Measurements from ENCODE around the gene ERC2.

The ERC2 gene

GRCh38 chr3:56321383-56321782 is 146.9 kb downstream of the ERC2 start:
- FAIRE-seq: no peak

GRCh38 chr3:56320883-56321282 is 147.4 kb downstream of the ERC2 start:
- FAIRE-seq (no peak), DNase-seq (ENCODE audit: insufficient read length, low spot score) (no peak)

More at GRCh38 chr3:56321383-56321782, 146.9 kb downstream of the ERC2 start:
- DNase-seq (ENCODE audit: insufficient read length, low spot score): no peak

GRCh38 chr3:56318891-56319290 is 149.4 kb downstream of the ERC2 start:
- DNase-seq (ENCODE audit: insufficient read length, low spot score) (no peak), FAIRE-seq (no peak)

GRCh38 chr3:56316944-56317343 is 151.3 kb downstream of the ERC2 start:
- no peak for DNase-seq (ENCODE audit: insufficient read length, low spot score)
- no peak for FAIRE-seq

- no peak for DNase-seq (ENCODE audit: insufficient read length, low spot score)
- FAIRE-seq: no peak
These were observed 153.4 kb downstream of the ERC2 start for GRCh38 chr3:56314842-56315241.

GRCh38 chr3:56309465-56309864 is 158.8 kb downstream of the ERC2 start:
- no peak for FAIRE-seq
- no peak for DNase-seq (ENCODE audit: insufficient read length, low spot score)

GRCh38 chr3:56308471-56308870 is 159.8 kb downstream of the ERC2 start:
- DNase-seq (ENCODE audit: insufficient read length, low spot score) (no peak), FAIRE-seq (no peak)

- FAIRE-seq: no peak
These were observed 164.2 kb downstream of the ERC2 start for GRCh38 chr3:56304069-56304468.

GRCh38 chr3:56303487-56303886 is 164.8 kb downstream of the ERC2 start:
- no peak for FAIRE-seq

More at GRCh38 chr3:56304069-56304468, 164.2 kb downstream of the ERC2 start:
- DNase-seq (ENCODE audit: insufficient read length, low spot score): no peak

GRCh38 chr3:56302417-56302816 is 165.8 kb downstream of the ERC2 start:
- FAIRE-seq (no peak), DNase-seq (ENCODE audit: insufficient read length, low spot score) (no peak)

More at GRCh38 chr3:56303487-56303886, 164.8 kb downstream of the ERC2 start:
- DNase-seq (ENCODE audit: insufficient read length, low spot score): peak; percentile 26

- FAIRE-seq (no peak), DNase-seq (ENCODE audit: insufficient read length, low spot score) (no peak)
These were observed 170.9 kb downstream of the ERC2 start for GRCh38 chr3:56297281-56297840.

- DNase-seq (ENCODE audit: insufficient read length, low spot score): no peak
- FAIRE-seq: no peak
These were observed 171.9 kb downstream of the ERC2 start for GRCh38 chr3:56296361-56296760.

GRCh38 chr3:56295161-56295560 is 173.1 kb downstream of the ERC2 start:
- FAIRE-seq (no peak), DNase-seq (ENCODE audit: insufficient read length, low spot score) (no peak)

GRCh38 chr3:56294286-56294685 is 174.0 kb downstream of the ERC2 start:
- no peak for FAIRE-seq
- DNase-seq (ENCODE audit: insufficient read length, low spot score): no peak

GRCh38 chr3:56291953-56292352 is 176.3 kb downstream of the ERC2 start:
- no peak for FAIRE-seq

GRCh38 chr3:56291244-56291680 is 177.0 kb downstream of the ERC2 start:
- DNase-seq (ENCODE audit: insufficient read length, low spot score) (no peak), FAIRE-seq (no peak)

More at GRCh38 chr3:56291953-56292352, 176.3 kb downstream of the ERC2 start:
- no peak for DNase-seq (ENCODE audit: insufficient read length, low spot score)

- DNase-seq (ENCODE audit: insufficient read length, low spot score) (no peak), FAIRE-seq (no peak)
These were observed 177.9 kb downstream of the ERC2 start for GRCh38 chr3:56290374-56290773.

- no peak for DNase-seq (ENCODE audit: insufficient read length, low spot score)
- no peak for FAIRE-seq
These were observed 180.0 kb downstream of the ERC2 start for GRCh38 chr3:56288258-56288657.

- DNase-seq (ENCODE audit: insufficient read length, low spot score) (no peak), FAIRE-seq (no peak)
These were observed 185.9 kb downstream of the ERC2 start for GRCh38 chr3:56282341-56282740.

- FAIRE-seq: no peak
- DNase-seq (ENCODE audit: insufficient read length, low spot score): no peak
These were observed 191.0 kb downstream of the ERC2 start for GRCh38 chr3:56277236-56277635.

GRCh38 chr3:56275120-56275519 is 193.1 kb downstream of the ERC2 start:
- DNase-seq (ENCODE audit: insufficient read length, low spot score) (no peak), FAIRE-seq (no peak)

- FAIRE-seq: no peak
- no peak for DNase-seq (ENCODE audit: insufficient read length, low spot score)
These were observed 198.3 kb downstream of the ERC2 start for GRCh38 chr3:56269755-56270535.
